Neural progenitor cell (in vitro differentiated cells): ENCODE results near the gene ALDH3B2. TPM values are rescaled to one million over a fixed set of nuclear protein-coding genes. Genes with fewer than 3 reads are reported as not detected.
"Not testable (repeated sequence)": the region's sequence is repeated elsewhere in the genome, so short reads cannot be mapped to it uniquely, and the experiment has no call there.

Experiments
- DNase-seq: peaks from one replicate; pipeline ENCODE4 v3.0.0-alpha.2; 2016; ENCODE audit warnings: low spot score
- H2AFZ ChIP-seq: fragments of 200-600 bp; sonication (generic); replicated peaks from 2 replicates; pipeline ENCODE4 v1.6.1; 2016; ENCODE audit warnings: antibody characterized with exemption
- H3F3A ChIP-seq: fragments of 200-600 bp; sonication (generic); 2 replicates; pipeline ENCODE4 v1.6.1; 2016; ENCODE audit warnings: antibody characterized with exemption, low read depth
- H3K27ac ChIP-seq: fragments of 200-600 bp; sonication (generic); 2 replicates; pipeline ENCODE4 v1.5.1; 2016; ENCODE audit warnings: mild to moderate bottlenecking
- H3K27me3 ChIP-seq: fragments of 200-600 bp; sonication (generic); 2 replicates; pipeline ENCODE4 v1.6.1; 2016; ENCODE audit warnings: mild to moderate bottlenecking, moderate library complexity
- H3K36me3 ChIP-seq: fragments of 200-600 bp; sonication (generic); 2 replicates; pipeline ENCODE4 v1.5.1; 2016
- H3K4me1 ChIP-seq: fragments of 200-600 bp; sonication (generic); 2 replicates; pipeline ENCODE4 v1.6.1; 2016; ENCODE audit warnings: mixed run types
- H3K4me2 ChIP-seq: fragments of 200-600 bp; sonication (generic); 2 replicates; pipeline ENCODE4 v1.6.1; 2016
- H3K4me3 ChIP-seq: fragments of 200-600 bp; sonication (generic); 2 replicates; pipeline ENCODE4 v1.5.1; 2016
- H3K79me2 ChIP-seq: fragments of 200-600 bp; sonication (generic); 2 replicates; pipeline ENCODE4 v1.6.1; 2016; ENCODE audit warnings: low read depth
- H3K9ac ChIP-seq: fragments of 200-600 bp; sonication (generic); 2 replicates; pipeline ENCODE4 v1.6.1; 2016
- H3K9me3 ChIP-seq: fragments of 200-600 bp; sonication (generic); 2 replicates; pipeline ENCODE4 v1.5.1; 2016; ENCODE audit warnings: low read depth
- H4K20me1 ChIP-seq: fragments of 200-600 bp; sonication (generic); 2 replicates; pipeline ENCODE4 v1.6.1; 2016; ENCODE audit warnings: low read depth
- H3K27ac Mint-ChIP-seq: 3 replicates; pipeline ENCODE4 v1.8.0; 2021; ENCODE audit warnings: mixed read lengths
- H3K27me3 Mint-ChIP-seq: 2 replicates; pipeline ENCODE4 v1.8.0; 2022; ENCODE audit warnings: low read depth, mild to moderate bottlenecking, inconsistent platforms, moderate library complexity, mixed read lengths; ENCODE audit not compliant: insufficient read depth
- H3K36me3 Mint-ChIP-seq: 3 replicates; pipeline ENCODE4 v1.8.0; 2021; ENCODE audit warnings: mixed read lengths
- H3K4me1 Mint-ChIP-seq: 3 replicates; pipeline ENCODE4 v1.8.0; 2021; ENCODE audit warnings: mixed read lengths
- H3K4me3 Mint-ChIP-seq: 3 replicates; pipeline ENCODE4 v1.8.0; 2021; ENCODE audit warnings: mild to moderate bottlenecking, moderate library complexity, mixed read lengths
- H3K9me3 Mint-ChIP-seq: 3 replicates; pipeline ENCODE4 v1.8.0; 2020; ENCODE audit warnings: mixed read lengths
- CTCF ChIP-seq: fragments of 200-600 bp; sonication (generic); IDR thresholded peaks from 2 replicates; pipeline ENCODE4 v1.5.1; 2017; ENCODE audit warnings: antibody characterized with exemption, mild to moderate bottlenecking
- EZH2 ChIP-seq: fragments of 200-600 bp; sonication (generic); IDR thresholded peaks from 2 replicates; pipeline ENCODE4 v1.6.1; 2017; ENCODE audit warnings: antibody characterized with exemption, mild to moderate bottlenecking, moderate library complexity
- EZH2phosphoT487 ChIP-seq: fragments of 200-600 bp; sonication (generic); IDR thresholded peaks from 2 replicates; pipeline ENCODE4 v1.6.1; 2017; ENCODE audit warnings: antibody characterized with exemption
- total RNA-seq: library from RNA; depleted of rRNA; stranded (reverse); fragments of >200 nt; gene quantifications from 2 replicates; pipeline ENCODE4 v1.2.3, GENCODE V29; 2015; ENCODE audit warnings: low replicate concordance

ALDH3B2 gene
- total RNA-seq, 1 donor from 2014 or later, result not detected

- Histone ChIP-seq H3K27me3 (no peaks in the 10 kb centered on the region), H3K79me2 (no peaks in the 10 kb centered on the region), H3F3A (no peaks in the 10 kb centered on the region), H3K9ac (no peak overlapping the region), H4K20me1 (no peaks in the 10 kb centered on the region), H3K27ac (no peak overlapping the region), H3K9me3 (no peaks in the 10 kb centered on the region), H3K4me3 (no peak overlapping the region), H3K4me2 (no peak overlapping the region), H2AFZ (no peak overlapping the region), H3K36me3 (no peaks in the 10 kb centered on the region), H3K4me1 (no peaks in the 10 kb centered on the region)
- no peak for DNase-seq
- H3K9me3 Mint-ChIP-seq, result no peaks in the 10 kb centered on the region
- TF ChIP-seq CTCF (no peak), EZH2phosphoT487 (no peak)
- no peak overlapping the region for H3K27ac Mint-ChIP-seq
- no peaks in the 10 kb centered on the region for H3K36me3 Mint-ChIP-seq
- H3K4me3 Mint-ChIP-seq, result no peak overlapping the region
- H3K4me1 Mint-ChIP-seq, result no peaks in the 10 kb centered on the region
- peaks cover 13% of the 10 kb centered on the region for H3K27me3 Mint-ChIP-seq
These were observed 13.6 kb upstream of the ALDH3B2 start for GRCh38 chr11:67687986-67688385.

- not testable (repeated sequence) for H3K36me3 Mint-ChIP-seq, H3K9me3 ChIP-seq, H3K27ac Mint-ChIP-seq
These were observed 11.4 kb upstream of the ALDH3B2 start for GRCh38 chr11:67685641-67686332.

DNA sequence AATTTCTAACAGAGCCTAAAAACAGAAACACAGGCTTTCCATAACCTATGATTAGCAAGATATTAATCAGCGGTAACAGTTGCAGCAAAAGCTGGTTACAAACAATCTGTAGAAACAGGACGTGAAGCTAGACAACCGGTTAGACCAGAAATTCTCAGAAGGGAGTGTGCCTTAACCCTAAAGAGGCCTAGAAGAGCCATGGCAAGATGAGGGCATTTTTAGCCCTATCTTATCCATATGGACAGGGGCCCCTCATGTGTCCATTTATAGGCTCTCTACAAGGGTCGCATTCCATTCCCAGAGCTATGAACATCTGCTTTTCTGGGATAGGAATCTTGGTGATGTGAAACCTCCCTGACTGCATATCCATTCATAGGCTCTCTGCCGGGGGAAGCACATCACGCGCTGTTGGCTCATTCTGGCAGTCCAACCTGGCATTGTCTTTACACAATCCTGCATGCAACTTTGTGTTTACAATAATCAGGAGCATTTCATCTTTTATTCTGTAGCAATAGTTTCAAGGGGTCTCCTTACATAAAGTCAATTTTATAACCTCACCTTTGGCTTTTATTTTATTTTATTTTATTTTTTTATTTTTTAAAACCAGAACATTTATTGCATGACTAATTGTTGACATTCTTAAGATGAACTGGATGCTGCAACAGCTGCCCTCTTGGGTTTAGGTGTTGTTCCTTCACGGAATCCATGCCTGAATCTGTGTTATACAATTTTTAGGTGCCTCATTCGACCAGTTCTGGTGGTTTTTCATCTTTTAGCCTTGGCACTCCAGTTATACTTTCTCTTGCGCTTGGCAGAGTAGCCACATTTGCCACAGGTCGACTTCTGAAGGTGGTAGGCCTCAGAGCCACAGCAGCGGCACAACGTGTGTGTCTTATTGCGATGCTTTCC lies 8.0 kb upstream of the ALDH3B2 start:
- H3K36me3 ChIP-seq, result not testable (repeated sequence)

More at GRCh38 chr11:67685641-67686332, 11.4 kb upstream of the ALDH3B2 start:
- H3K27me3 ChIP-seq, H3K4me1 Mint-ChIP-seq, H2AFZ ChIP-seq, H3K27ac ChIP-seq, H3K4me3 ChIP-seq, H3K4me3 Mint-ChIP-seq, DNase-seq, H3F3A ChIP-seq, H3K9ac ChIP-seq, H3K79me2 ChIP-seq, H3K9me3 Mint-ChIP-seq, H3K4me2 ChIP-seq, H4K20me1 ChIP-seq, H3K4me1 ChIP-seq, H3K36me3 ChIP-seq: not testable (repeated sequence)
- peaks cover 14% of the 10 kb centered on the region for H3K27me3 Mint-ChIP-seq

GRCh38 chr11:67680696-67681470 lies 6.5 kb upstream of the ALDH3B2 start:
- Histone ChIP-seq H3K4me3 (no peak overlapping the region), H3K27me3 (no peaks in the 10 kb centered on the region), H3K9ac (no peak overlapping the region), H4K20me1 (no peaks in the 10 kb centered on the region), H3K9me3 (no peaks in the 10 kb centered on the region), H3K4me2 (no peak overlapping the region), H3K4me1 (no peaks in the 10 kb centered on the region), H2AFZ (peak overlapping the region; percentile 38), H3F3A (no peaks in the 10 kb centered on the region), H3K36me3 (no peaks in the 10 kb centered on the region), H3K79me2 (no peaks in the 10 kb centered on the region), H3K27ac (no peak overlapping the region)
- Mint-ChIP-seq H3K36me3 (no peaks in the 10 kb centered on the region), H3K27ac (no peak overlapping the region), H3K4me3 (no peak overlapping the region), H3K9me3 (peaks cover 4% of the 10 kb centered on the region), H3K27me3 (peaks cover 9% of the 10 kb centered on the region), H3K4me1 (no peaks in the 10 kb centered on the region)
- no peak for TF ChIP-seq EZH2
- TF ChIP-seq CTCF, result no peak
- no peak for TF ChIP-seq EZH2phosphoT487
- no peak for DNase-seq

More for the DNA sequence above, 8.0 kb upstream of the ALDH3B2 start:
- H3K4me1 ChIP-seq, H3F3A ChIP-seq, DNase-seq, H4K20me1 ChIP-seq, H3K9me3 Mint-ChIP-seq, H3K4me3 Mint-ChIP-seq, H3K4me1 Mint-ChIP-seq, H3K27me3 ChIP-seq, H3K9me3 ChIP-seq, H3K36me3 Mint-ChIP-seq, H2AFZ ChIP-seq, H3K9ac ChIP-seq, H3K27ac ChIP-seq, H3K79me2 ChIP-seq, H3K4me2 ChIP-seq, H3K4me3 ChIP-seq: not testable (repeated sequence)
- peak overlapping the region; percentile 46 for H3K27ac Mint-ChIP-seq
- H3K27me3 Mint-ChIP-seq, result peaks cover 11% of the 10 kb centered on the region
